GM21723 (cell line): ENCODE results near the gene UQCR11.

Experiments used
- ATAC-seq: cut with Tn5 transposase; IDR thresholded peaks from one replicate; pipeline ENCODE4 v1.9.1; 2021; ENCODE audit warnings: mild to moderate bottlenecking, moderate library complexity; ENCODE audit not compliant: unreplicated experiment

The UQCR11 gene

GRCh38 chr19:1592755-1593500 is 12.3 kb downstream of the UQCR11 start, which contains the start of gene MBD3:
TSS of gene MBD3 (minus strand) at chr19:1592865. CDS start at chr19:1592631, 234 bp downstream.
- peak; percentile 50 for ATAC-seq

DNA sequence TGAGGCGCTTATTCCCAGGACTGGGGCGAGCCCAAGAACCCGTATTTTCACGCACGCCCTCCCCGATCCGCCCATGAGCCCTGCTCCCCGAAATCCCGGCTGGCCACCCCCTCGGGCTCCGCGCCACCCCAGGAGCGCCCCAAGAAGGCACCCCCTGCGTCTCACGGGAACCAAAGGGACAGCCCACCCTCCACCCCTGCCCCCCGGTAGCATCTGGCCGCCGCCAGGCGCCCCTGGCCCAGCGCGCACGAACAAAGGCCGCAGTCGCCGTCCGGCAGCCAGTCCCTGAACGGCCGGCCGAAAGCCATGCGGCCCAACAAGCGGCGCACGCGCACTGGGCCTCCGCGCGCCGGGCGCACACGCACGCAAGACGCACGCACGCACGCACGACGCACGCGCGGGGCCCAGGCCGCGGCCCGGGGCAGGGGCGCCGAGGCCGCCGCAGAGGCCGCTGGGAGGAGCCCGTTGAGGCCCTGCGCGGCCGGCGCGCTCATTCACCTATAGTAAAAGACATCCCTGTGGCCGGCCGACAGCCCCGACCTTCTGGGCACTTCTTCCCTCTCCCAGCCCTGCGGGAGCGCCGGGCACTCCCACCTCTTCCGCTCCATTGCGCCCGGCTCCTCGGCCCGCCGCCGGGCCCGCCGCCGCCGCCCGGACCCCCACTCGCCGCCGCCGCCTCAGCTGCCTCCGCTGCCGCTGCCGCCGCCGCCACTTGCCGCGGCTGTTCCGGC is 13.1 kb downstream of the UQCR11 start:
- peak; percentile 64 for ATAC-seq

- no peak for ATAC-seq
Measured at GRCh38 chr19:1591421-1592023, 13.7 kb downstream of the UQCR11 start.

GRCh38 chr19:1590641-1591397 is 14.4 kb downstream of the UQCR11 start:
- ATAC-seq = no peak

- no peak for ATAC-seq
Measured at GRCh38 chr19:1587872-1588271, 17.4 kb downstream of the UQCR11 start.

DNA sequence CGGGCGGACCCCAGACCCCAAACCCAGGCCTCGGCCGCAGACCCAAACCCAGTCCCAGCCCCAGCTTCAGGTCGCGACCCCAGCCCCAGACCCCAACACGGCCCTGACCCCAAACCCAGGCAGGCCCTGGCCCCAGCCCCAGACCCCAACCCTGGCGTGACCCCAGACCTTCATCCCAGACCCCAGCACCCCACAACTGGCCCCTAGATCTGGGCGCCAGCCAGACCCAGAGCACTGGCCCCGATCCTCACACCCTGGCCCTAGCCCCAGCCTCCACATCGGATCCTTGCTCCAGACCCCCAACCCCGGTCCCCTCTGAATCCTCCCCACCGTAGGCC is 20.1 kb downstream of the UQCR11 start:
- ATAC-seq = no peak

DNA sequence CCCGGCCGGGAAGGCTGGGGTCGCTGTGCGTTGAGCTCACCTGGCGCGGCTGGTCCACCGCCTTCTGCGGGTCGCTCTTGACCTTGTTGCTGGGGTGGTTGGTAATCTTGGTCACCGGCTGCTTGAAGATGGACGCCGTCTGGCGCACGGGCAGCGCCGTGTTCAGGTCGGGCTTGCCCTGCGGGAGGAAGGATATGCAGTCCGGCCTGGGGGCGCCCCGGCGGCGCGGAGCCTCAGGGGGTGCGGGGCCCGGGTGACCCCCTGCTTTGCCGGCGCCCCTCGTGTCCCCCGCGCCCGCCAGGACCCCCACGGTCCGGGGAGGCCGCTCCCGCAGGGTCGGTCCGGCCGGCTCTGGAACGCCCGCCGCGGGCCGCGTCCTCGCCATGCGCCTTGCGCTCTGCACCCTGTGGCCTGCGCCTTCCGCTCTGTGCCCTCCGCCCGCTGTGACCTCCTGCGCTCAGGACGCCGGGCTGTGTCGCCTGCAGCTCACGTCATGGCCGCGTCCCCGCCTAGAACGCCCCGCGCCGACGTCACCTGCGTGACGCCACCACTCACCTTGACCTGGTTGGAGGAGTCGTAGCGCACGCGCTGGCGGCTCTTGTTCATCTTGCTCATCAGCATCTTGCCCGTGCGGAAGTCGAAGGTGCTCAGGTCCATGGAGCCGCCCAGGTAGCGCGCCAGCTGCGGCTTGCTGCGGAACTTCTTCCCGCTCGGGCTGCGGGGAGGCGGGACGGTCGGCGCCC is 20.6 kb downstream of the UQCR11 start:
- ATAC-seq = no peak

GRCh38 chr19:1582201-1582600 is 23.1 kb downstream of the UQCR11 start:
- no peak for ATAC-seq

DNA sequence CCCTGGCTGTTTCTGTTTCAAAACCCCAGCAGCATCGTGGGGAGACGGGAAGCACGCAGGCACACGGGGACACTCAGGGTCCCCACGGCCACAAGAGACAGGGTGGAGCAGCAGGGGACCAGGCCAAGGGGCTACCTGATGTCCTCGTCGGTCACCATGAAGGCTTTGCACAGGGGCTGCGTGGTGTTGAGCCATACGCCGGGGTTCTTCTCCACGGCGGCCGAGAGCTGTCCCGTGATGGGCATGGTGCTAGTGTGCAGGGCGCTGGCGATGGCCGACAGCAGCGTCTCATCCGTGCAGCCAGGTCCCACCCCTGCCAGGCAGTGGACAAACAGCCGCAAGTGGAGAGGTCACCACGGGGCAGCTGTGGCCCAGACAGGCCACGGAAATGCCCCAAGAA is 24.3 kb downstream of the UQCR11 start:
- no peak for ATAC-seq

DNA sequence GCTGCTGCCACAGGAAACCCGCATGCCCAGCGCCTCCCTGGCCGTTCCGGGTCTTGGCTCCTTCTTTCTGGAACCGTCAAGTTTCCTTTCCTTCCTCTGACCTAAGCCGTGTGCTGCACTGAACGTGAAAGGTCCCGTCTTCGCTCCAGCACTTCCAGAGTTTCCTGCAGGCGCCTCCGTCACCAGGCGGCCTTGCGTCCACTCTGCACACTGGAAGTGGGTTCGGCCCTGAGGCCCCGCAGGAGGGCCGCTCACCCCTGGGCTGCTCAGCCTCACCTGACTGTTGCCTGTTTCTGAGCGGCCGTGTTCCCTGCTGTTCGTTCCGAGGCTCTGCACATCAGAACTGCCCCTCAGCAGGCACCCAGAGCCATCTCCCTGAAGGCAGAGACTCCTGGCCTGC is 24.9 kb downstream of the UQCR11 start:
- ATAC-seq = no peak

GRCh38 chr19:1579222-1579621 is 26.0 kb downstream of the UQCR11 start:
- ATAC-seq = no peak

- ATAC-seq = no peak
Measured at GRCh38 chr19:1577929-1578618, 27.2 kb downstream of the UQCR11 start.

GRCh38 chr19:1577090-1577928 is 28.0 kb downstream of the UQCR11 start:
- no peak for ATAC-seq

- ATAC-seq = no peak
Measured at GRCh38 chr19:1576242-1577089, 28.8 kb downstream of the UQCR11 start.

- no peak for ATAC-seq
Measured at GRCh38 chr19:1575323-1576241, 29.7 kb downstream of the UQCR11 start.

GRCh38 chr19:1574354-1575136 is 30.7 kb downstream of the UQCR11 start:
- ATAC-seq = no peak
